Left ventricle myocardium inferior (tissue), 1 donor: ENCODE results near the gene PDLIM5. TPM values are rescaled to one million over a fixed set of nuclear protein-coding genes. Genes with fewer than 3 reads are reported as not detected.

Experiments
- DNase-seq: peaks from one replicate; pipeline ENCODE4 v3.0.0-alpha.2; 2020
- H3K27ac ChIP-seq: fragments of 200-600 bp; replicated peaks from 2 replicates; pipeline ENCODE4 v1.8.0; 2021
- H3K27me3 ChIP-seq: fragments of 200-600 bp; 2 replicates; pipeline ENCODE4 v1.8.0; 2021; ENCODE audit warnings: low read depth
- H3K36me3 ChIP-seq: fragments of 200-600 bp; 2 replicates; pipeline ENCODE4 v1.8.0; 2021
- H3K4me1 ChIP-seq: fragments of 200-600 bp; 2 replicates; pipeline ENCODE4 v1.8.0; 2021
- H3K4me3 ChIP-seq: fragments of 200-600 bp; 2 replicates; pipeline ENCODE4 v1.8.0; 2021; ENCODE audit warnings: mild to moderate bottlenecking, moderate library complexity
- H3K9me3 ChIP-seq: fragments of 200-600 bp; replicated peaks from 2 replicates; pipeline ENCODE4 v1.8.0; 2021
- CTCF ChIP-seq: fragments of 200-600 bp; IDR thresholded peaks from 2 replicates; pipeline ENCODE4 v1.8.0; 2021; ENCODE audit warnings: antibody characterized with exemption, mild to moderate bottlenecking, borderline replicate concordance
- intact Hi-C: fragments of 100-400 bp; cut with micrococcal nuclease; formaldehyde crosslinking; loops from one replicate; pipeline ENCODE4 v1.11.0; 2022
- total RNA-seq: library from RNA; stranded (reverse); fragmentation: NEBNext Ultra II Directional; extraction: Animal tissue kit (Norgen Biotek cat#: 25700); gene quantifications from one replicate; pipeline ENCODE4 v1.2.1, GENCODE V29; 2021
- donor health status: DM: no; HTN: yes; CAD: no; lungs with severe emphysema.

PDLIM5 gene
- total RNA-seq, 1 donor from 2014 or later: 982 TPM

GRCh38 chr4:94642561-94642866 lies 190.8 kb downstream of the PDLIM5 start:
- no peak overlapping the region for H3K27ac ChIP-seq
- intact Hi-C loops: no loop called here
- peaks cover 87% of the 10 kb centered on the region for H3K36me3 ChIP-seq
- no peak overlapping the region for H3K4me3 ChIP-seq
- no peaks in the 10 kb centered on the region for H3K9me3 ChIP-seq
- DNase-seq: no peak
- peaks cover 25% of the 10 kb centered on the region for H3K4me1 ChIP-seq
- H3K27me3 ChIP-seq: no peaks in the 10 kb centered on the region
- TF ChIP-seq CTCF: no peak

DNA sequence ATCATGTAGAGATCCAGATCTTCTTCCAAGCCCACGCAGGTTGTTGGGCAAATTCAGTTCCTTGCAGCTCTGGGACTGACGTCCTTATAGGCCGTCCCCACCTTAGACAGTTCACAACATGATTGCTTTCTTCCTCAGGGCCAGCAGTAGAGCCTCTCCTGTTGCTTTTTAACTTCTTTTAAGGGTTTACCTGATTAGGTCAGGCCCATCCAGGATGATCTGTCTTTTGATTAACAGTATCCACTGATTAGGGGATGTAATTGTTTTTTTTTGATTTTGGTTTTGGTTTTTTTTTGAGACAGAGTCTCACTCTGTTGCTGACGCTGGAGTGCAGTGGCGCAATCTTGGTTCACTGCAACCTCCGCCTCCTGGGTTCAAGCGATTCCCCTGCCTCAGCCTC lies 197.0 kb downstream of the PDLIM5 start:
- intact Hi-C loops: no loop called here
- TF ChIP-seq CTCF: no peak
- H3K36me3 ChIP-seq: peaks cover 54% of the 10 kb centered on the region

DNA sequence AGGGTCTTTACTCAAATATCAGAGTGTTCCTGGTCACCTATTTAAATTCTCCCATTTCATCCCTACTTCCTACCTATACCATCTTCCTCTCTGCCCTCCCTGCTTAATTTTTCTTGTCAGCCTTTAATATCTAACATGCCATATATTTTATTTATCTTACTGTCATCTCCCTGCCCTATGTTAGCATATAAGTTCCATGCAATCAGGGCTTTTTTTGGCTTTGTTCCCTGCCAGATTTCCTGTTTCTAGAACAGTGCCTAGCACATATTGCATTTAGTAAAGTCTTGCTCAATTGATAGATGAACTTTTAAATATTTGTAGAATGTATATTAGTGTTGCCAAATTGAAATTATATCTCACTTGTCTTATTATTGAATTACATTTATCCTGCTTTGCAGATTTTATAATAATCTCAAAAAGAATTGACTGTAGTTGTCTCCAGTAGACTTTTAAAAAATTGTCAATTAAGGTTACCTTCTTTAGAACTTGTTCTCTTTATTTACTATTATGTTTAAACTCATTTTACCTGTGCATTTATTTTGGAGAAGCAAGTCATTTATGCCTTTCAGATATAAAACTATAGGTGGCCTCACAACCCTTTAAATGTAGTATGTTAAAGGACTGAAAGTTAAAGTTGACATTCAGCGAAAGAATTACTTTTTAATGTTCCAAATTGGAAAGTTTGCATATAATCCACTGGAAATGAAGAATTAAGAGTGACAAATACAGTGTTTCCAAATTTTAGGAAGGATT lies 197.8 kb downstream of the PDLIM5 start:
- Histone ChIP-seq H3K27me3 (no peaks in the 10 kb centered on the region), H3K9me3 (no peaks in the 10 kb centered on the region), H3K36me3 (peaks cover 47% of the 10 kb centered on the region), H3K4me3 (no peak overlapping the region), H3K27ac (peak overlapping the region; percentile 49), H3K4me1 (peaks cover 52% of the 10 kb centered on the region)
- DNase-seq: no peak
- TF ChIP-seq CTCF: no peak
- intact Hi-C loops: no loop called here

More for the DNA sequence above, 197.0 kb downstream of the PDLIM5 start:
- Histone ChIP-seq H3K4me3 (no peak overlapping the region), H3K4me1 (peaks cover 52% of the 10 kb centered on the region), H3K27me3 (no peaks in the 10 kb centered on the region), H3K27ac (no peak overlapping the region), H3K9me3 (no peaks in the 10 kb centered on the region)
- no peak for DNase-seq

- peaks cover 52% of the 10 kb centered on the region for H3K4me1 ChIP-seq
- peak overlapping the region; percentile 49 for H3K27ac ChIP-seq
- intact Hi-C loops: no loop called here
- H3K4me3 ChIP-seq: no peak overlapping the region
- H3K9me3 ChIP-seq: no peaks in the 10 kb centered on the region
- H3K36me3 ChIP-seq: peaks cover 45% of the 10 kb centered on the region
- DNase-seq: no peak
- TF ChIP-seq CTCF: no peak
- no peaks in the 10 kb centered on the region for H3K27me3 ChIP-seq
Observed at GRCh38 chr4:94650134-94650495, 198.4 kb downstream of the PDLIM5 start.

- Histone ChIP-seq H3K27ac (peak overlapping the region; percentile 49), H3K4me1 (peaks cover 52% of the 10 kb centered on the region), H3K4me3 (no peak overlapping the region), H3K9me3 (no peaks in the 10 kb centered on the region), H3K27me3 (no peaks in the 10 kb centered on the region), H3K36me3 (peaks cover 40% of the 10 kb centered on the region)
- DNase-seq: no peak
- TF ChIP-seq CTCF: no peak
- intact Hi-C loops: no loop called here
Observed at GRCh38 chr4:94650690-94651089, 198.9 kb downstream of the PDLIM5 start.
